NCI-H82 treated with DMSO at 0.1 percent for 48 hours (cell line): ENCODE results near the gene MARCHF2.
"Not testable (repeated sequence)": the region's sequence is repeated elsewhere in the genome, so short reads cannot be mapped to it uniquely, and the experiment has no call there.

ENCODE experiments used
- DNase-seq: peaks from one replicate; lab custom pipeline; 2025; ENCODE audit not compliant: unreplicated experiment; lab: John Stamatoyannopoulos, UW

The MARCHF2 gene

GRCh38 chr19:8412783-8413628 is at the start of gene MARCHF2:
TSS of gene MARCHF2 (plus strand) at chr19:8413305. CDS start at chr19:8421841, 8,536 bp downstream.
- DNase-seq, result peak; percentile 48

- DNase-seq, result no peak
These were observed 49.0 kb upstream of the MARCHF2 start, which contains the start of gene ANGPTL4 for GRCh38 chr19:8363803-8364771. TSS of gene ANGPTL4 (plus strand) at chr19:8364155. CDS start at chr19:8364322, 167 bp downstream.

GRCh38 chr19:8366121-8366581 is 47.0 kb upstream of the MARCHF2 start:
- DNase-seq, result no peak

- no peak for DNase-seq
These were observed 46.2 kb upstream of the MARCHF2 start for GRCh38 chr19:8366961-8367326.

GRCh38 chr19:8367327-8368001 is 45.6 kb upstream of the MARCHF2 start:
- DNase-seq, result no peak

- no peak for DNase-seq
These were observed 42.7 kb upstream of the MARCHF2 start for GRCh38 chr19:8370176-8371010.

- no peak for DNase-seq
These were observed 41.9 kb upstream of the MARCHF2 start for GRCh38 chr19:8371011-8371804.

GRCh38 chr19:8373867-8374813 is 39.0 kb upstream of the MARCHF2 start:
- DNase-seq, result no peak

GRCh38 chr19:8375766-8376165 is 37.3 kb upstream of the MARCHF2 start:
- not testable (repeated sequence) for DNase-seq

GRCh38 chr19:8376373-8376974 is 36.6 kb upstream of the MARCHF2 start:
- DNase-seq, result not testable (repeated sequence)

- DNase-seq, result no peak
These were observed 35.5 kb upstream of the MARCHF2 start for GRCh38 chr19:8377598-8377997.

GRCh38 chr19:8379156-8379891 is 33.8 kb upstream of the MARCHF2 start:
- not testable (repeated sequence) for DNase-seq

- not testable (repeated sequence) for DNase-seq
These were observed 28.5 kb upstream of the MARCHF2 start for GRCh38 chr19:8384569-8384968.

- not testable (repeated sequence) for DNase-seq
These were observed 28.0 kb upstream of the MARCHF2 start for GRCh38 chr19:8385103-8385502.

GRCh38 chr19:8385566-8385965 is 27.5 kb upstream of the MARCHF2 start:
- not testable (repeated sequence) for DNase-seq

GRCh38 chr19:8386419-8386818 is 26.7 kb upstream of the MARCHF2 start:
- not testable (repeated sequence) for DNase-seq

- no peak for DNase-seq
These were observed 26.1 kb upstream of the MARCHF2 start for GRCh38 chr19:8386990-8387389.
